Osteoblast (primary cell): Measurements from ENCODE around the gene EIF2AK3. TPM values are rescaled to one million over a fixed set of nuclear protein-coding genes. Genes with fewer than 3 reads are reported as not detected.
"Not testable (repeated sequence)": the region's sequence is repeated elsewhere in the genome, so short reads cannot be mapped to it uniquely, and the experiment has no call there.

Experiments used
- DNase-seq: peaks from one replicate; pipeline ENCODE4 v3.0.0; 2011; ENCODE audit warnings: low spot score, mixed read lengths; ENCODE audit not compliant: insufficient read length; ENCODE audit errors: missing footprints
- H2AFZ ChIP-seq: 2 replicates; pipeline ENCODE4 v1.6.0; 2011; ENCODE audit warnings: mild to moderate bottlenecking, low read length
- H3K27ac ChIP-seq: 2 replicates; pipeline ENCODE4 v1.5.1; 2011; ENCODE audit warnings: mild to moderate bottlenecking, low read depth, low read length, moderate library complexity
- H3K27me3 ChIP-seq: 2 replicates; pipeline ENCODE4 v1.6.0; 2012; ENCODE audit warnings: mild to moderate bottlenecking, control low read depth, inconsistent platforms, low read length, moderate library complexity; ENCODE audit not compliant: insufficient read depth
- H3K36me3 ChIP-seq: 2 replicates; pipeline ENCODE4 v1.5.1; 2011; ENCODE audit warnings: mild to moderate bottlenecking, low read length, control low read depth, moderate library complexity; ENCODE audit not compliant: insufficient read depth
- H3K4me1 ChIP-seq: 2 replicates; pipeline ENCODE4 v1.5.1; 2011; ENCODE audit warnings: mild to moderate bottlenecking, low read length, control low read depth, moderate library complexity; ENCODE audit not compliant: insufficient read depth
- H3K4me2 ChIP-seq: 2 replicates; pipeline ENCODE4 v1.6.0; 2011; ENCODE audit warnings: mild to moderate bottlenecking, low read length; ENCODE audit not compliant: insufficient read depth
- H3K4me3 ChIP-seq: fragments of 200-600 bp; sonication (generic); 3 replicates; pipeline ENCODE4 v1.5.1; 2012; ENCODE audit warnings: mild to moderate bottlenecking, low read length, inconsistent platforms; ENCODE audit not compliant: insufficient read depth
- H3K79me2 ChIP-seq: 2 replicates; pipeline ENCODE4 v1.6.0; 2012; ENCODE audit warnings: mild to moderate bottlenecking, low read length, control low read depth, inconsistent platforms; ENCODE audit not compliant: insufficient read depth
- H3K9me3 ChIP-seq: 2 replicates; pipeline ENCODE4 v1.5.1; 2011; ENCODE audit warnings: low read depth, low read length, control low read depth
- H4K20me1 ChIP-seq: 2 replicates; pipeline ENCODE4 v1.6.0; 2012; ENCODE audit warnings: mild to moderate bottlenecking, low read length, control low read depth; ENCODE audit not compliant: insufficient read depth
- total RNA-seq: library from RNA; depleted of rRNA; stranded (reverse); fragments of >200 nt; gene quantifications from 2 replicates; pipeline ENCODE4 v1.2.3, GENCODE V29; 2012
- TF ChIP-seq, protein P1 (sequence below): IDR thresholded peaks from 2 replicates; pipeline ENCODE4 v1.5.1; 2011; ENCODE audit warnings: mild to moderate bottlenecking, low read depth, low read length, moderate library complexity; ENCODE audit errors: extremely low read depth

The EIF2AK3 gene
- total RNA-seq, 1 donor, result 25.7 TPM

DNA sequence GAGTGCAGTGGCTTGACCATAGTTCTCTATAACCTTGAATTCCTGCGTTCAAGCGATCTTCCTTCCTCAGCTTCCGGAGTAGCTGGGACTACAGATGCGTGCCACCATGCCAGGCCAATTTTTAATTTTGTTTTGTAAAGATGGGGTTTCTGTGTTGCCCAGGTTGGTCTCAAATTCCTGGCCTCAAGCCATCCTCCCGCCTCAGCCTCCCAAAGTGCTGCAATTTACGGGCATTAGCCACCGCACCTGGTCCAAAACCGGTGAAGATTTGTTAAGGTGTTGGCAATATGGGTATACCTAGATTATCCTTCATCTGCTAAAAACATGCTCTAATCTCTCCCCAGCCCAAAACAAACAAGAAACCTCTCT is 1.3 kb upstream of the EIF2AK3 start:
- H3K4me2 ChIP-seq, result peak overlapping the region; percentile 88
- peaks cover 34% of the 10 kb centered on the region for H3K79me2 ChIP-seq
- peaks cover 15% of the 10 kb centered on the region for H4K20me1 ChIP-seq
- H2AFZ ChIP-seq, result no peak overlapping the region
- H3K9me3 ChIP-seq, result no peaks in the 10 kb centered on the region
- TF ChIP-seq, protein P1, sequence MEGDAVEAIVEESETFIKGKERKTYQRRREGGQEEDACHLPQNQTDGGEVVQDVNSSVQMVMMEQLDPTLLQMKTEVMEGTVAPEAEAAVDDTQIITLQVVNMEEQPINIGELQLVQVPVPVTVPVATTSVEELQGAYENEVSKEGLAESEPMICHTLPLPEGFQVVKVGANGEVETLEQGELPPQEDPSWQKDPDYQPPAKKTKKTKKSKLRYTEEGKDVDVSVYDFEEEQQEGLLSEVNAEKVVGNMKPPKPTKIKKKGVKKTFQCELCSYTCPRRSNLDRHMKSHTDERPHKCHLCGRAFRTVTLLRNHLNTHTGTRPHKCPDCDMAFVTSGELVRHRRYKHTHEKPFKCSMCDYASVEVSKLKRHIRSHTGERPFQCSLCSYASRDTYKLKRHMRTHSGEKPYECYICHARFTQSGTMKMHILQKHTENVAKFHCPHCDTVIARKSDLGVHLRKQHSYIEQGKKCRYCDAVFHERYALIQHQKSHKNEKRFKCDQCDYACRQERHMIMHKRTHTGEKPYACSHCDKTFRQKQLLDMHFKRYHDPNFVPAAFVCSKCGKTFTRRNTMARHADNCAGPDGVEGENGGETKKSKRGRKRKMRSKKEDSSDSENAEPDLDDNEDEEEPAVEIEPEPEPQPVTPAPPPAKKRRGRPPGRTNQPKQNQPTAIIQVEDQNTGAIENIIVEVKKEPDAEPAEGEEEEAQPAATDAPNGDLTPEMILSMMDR, result no peak
- peaks cover 19% of the 10 kb centered on the region for H3K4me1 ChIP-seq
- DNase-seq, result no peak
- no peaks in the 10 kb centered on the region for H3K36me3 ChIP-seq
- peak overlapping the region; percentile 99 for H3K27ac ChIP-seq
- H3K4me3 ChIP-seq, result peak overlapping the region; percentile 72
- no peaks in the 10 kb centered on the region for H3K27me3 ChIP-seq

DNA sequence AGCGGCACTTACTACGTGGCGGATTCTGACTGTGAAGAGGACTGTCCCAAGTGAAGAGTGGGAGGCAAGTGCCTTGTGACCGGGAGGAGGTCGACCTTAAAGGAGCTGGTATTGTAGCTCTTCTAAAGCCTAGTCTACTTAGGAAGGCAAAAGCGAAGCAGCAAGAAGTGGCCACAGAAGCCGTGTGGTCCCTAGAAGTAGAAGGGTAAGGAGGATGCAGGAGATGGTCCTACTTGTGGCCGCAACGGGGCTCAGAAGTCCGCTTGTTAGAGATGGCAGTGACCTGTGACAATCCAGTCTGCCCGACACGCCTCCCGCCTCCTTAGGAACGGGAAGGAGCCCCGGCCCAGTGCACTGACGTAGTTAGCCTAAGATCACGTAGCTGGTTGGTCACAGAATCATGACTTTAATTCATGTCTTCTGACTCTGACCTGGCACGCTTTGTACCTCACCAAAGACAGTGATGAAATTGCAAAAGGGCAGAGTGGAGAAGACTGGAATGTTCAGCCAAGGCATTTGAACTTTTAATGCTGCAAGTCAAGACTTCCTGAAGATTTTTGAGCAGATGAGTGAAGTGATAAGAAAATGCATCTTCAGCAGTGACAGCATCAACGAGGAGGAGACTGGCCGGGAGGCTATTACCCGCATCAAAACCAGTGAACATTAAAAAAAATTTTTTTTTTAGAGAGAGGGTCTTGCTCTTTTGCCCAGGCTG is 749 bp upstream of the EIF2AK3 start:
- Histone ChIP-seq H2AFZ (peak overlapping the region; percentile 63), H3K9me3 (no peaks in the 10 kb centered on the region), H4K20me1 (peaks cover 15% of the 10 kb centered on the region), H3K27me3 (no peaks in the 10 kb centered on the region), H3K27ac (peak overlapping the region; percentile 99), H3K36me3 (no peaks in the 10 kb centered on the region), H3K4me3 (peak overlapping the region; percentile 72), H3K79me2 (peaks cover 40% of the 10 kb centered on the region), H3K4me2 (peak overlapping the region; percentile 88), H3K4me1 (peaks cover 19% of the 10 kb centered on the region)
- TF ChIP-seq, protein P1, result no peak
- DNase-seq, result peak; percentile 93

DNA sequence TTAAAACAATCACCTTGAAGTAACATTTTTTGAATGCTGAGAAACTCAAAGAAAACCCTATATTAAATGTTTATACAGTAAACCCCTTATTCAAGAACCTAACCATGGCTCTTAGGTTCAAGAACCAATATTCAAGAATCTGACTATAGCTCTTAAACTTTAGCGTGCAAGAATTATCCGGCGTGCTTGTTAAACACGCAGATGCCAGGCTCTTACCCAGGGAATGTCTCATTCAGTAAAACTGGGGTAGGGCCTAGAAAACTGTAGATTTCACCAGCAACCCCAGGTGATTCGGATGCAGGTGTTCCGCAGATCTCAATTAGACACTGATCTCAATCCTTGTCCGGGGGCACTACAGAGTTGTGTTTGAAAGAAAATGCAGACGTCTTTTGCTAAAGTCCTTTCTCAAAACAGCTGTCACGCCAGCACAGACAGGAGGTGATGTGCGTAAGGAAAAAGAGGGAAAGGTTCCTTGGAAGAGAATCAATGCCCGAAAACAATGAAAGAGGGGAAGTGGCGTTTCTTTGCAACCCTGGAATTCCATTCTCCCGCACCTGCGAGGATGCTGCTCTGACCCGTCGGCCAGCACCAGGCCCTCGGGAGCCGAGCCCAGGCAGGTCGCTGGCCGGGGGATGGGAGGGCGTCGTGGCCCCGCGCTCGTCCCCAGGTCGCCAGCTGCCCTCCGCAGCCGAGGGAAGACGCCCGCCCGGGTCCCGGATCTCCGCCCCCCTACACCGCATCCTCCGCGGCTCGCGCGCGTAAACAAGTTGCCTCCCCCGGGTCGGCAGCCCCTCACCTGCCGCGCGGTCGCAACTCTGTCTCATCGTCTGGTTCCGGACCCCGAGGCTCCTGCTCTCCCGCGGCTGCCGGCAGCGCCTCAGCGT is 851 bp downstream of the EIF2AK3 start:
- Histone ChIP-seq H3K27me3 (no peaks in the 10 kb centered on the region), H3K4me1 (peaks cover 19% of the 10 kb centered on the region), H3K4me2 (peak overlapping the region; percentile 88), H2AFZ (peak overlapping the region; percentile 29), H3K4me3 (peak overlapping the region; percentile 87), H3K36me3 (no peaks in the 10 kb centered on the region), H3K9me3 (no peaks in the 10 kb centered on the region), H3K27ac (peak overlapping the region; percentile 90), H4K20me1 (peaks cover 20% of the 10 kb centered on the region), H3K79me2 (peaks cover 53% of the 10 kb centered on the region)
- TF ChIP-seq, protein P1, result no peak
- DNase-seq, result no peak

DNA sequence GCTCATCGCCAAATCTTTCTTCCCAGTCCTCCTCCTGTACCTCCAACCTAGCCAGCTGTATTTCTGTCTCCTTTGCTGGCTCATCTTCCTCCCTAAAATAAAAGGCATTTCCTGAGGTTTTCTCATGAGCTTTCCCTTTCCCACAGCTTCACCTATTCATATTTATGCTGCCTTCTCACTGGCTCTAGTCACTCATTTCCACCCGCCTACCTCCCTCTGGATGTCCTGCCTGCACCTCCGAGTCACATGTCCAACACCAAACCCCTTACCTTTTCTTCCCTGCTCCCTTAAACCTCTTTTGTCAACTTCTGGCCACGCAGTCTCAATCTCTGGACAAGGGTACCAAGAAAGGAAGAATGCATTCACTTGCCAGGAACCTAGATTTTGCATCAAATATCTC is 2.8 kb downstream of the EIF2AK3 start:
- no peak for DNase-seq
- Histone ChIP-seq H3K79me2 (peaks cover 73% of the 10 kb centered on the region), H2AFZ (no peak overlapping the region), H3K4me1 (peaks cover 19% of the 10 kb centered on the region), H3K9me3 (no peaks in the 10 kb centered on the region), H3K36me3 (no peaks in the 10 kb centered on the region), H3K27me3 (no peaks in the 10 kb centered on the region), H3K27ac (no peak overlapping the region), H3K4me3 (no peak overlapping the region), H3K4me2 (peak overlapping the region; percentile 88), H4K20me1 (peaks cover 36% of the 10 kb centered on the region)
- TF ChIP-seq, protein P1, result no peak

DNA sequence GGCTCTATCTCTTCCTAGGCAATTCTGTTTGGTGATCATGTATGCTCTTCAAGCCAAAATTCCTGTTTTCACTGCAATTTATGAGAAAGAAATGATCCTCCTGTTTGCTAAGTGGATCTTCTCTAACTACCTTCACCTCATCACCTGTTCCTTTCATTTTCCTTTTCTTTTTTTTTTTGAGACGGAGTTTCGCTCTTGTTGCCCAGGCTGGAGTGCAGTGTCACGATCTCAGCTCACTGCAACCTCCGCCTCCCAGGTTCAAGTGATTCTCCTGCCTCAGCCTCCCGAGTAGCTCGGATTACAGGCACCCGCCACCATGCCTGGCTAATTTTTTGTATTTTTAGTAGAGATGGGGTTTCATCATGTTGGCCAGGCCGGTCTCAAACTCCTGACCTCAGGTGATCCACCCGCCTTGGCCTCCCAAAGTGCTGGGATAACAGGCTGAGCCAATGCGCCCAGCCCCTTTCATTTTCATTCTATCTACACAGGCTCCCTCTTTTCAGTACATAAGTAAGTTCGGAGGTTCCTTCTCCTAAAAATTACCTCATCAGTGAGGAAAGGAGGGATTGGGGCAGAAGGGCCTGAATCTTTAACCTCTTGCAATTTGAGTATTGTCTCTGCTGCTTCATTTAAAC is 3.3 kb downstream of the EIF2AK3 start:
- not testable (repeated sequence) for H3K9me3 ChIP-seq, DNase-seq, H3K27ac ChIP-seq, H2AFZ ChIP-seq, H3K4me3 ChIP-seq, H3K36me3 ChIP-seq, H3K27me3 ChIP-seq
- Histone ChIP-seq H3K79me2 (peaks cover 78% of the 10 kb centered on the region), H3K4me2 (peak overlapping the region; percentile 88), H4K20me1 (peaks cover 36% of the 10 kb centered on the region), H3K4me1 (peaks cover 19% of the 10 kb centered on the region)
